ENCODE data around the gene OBP2B. TPM values are rescaled to one million over a fixed set of nuclear protein-coding genes. Genes with fewer than 3 reads are reported as not detected.
"Not testable (repeated sequence)": the region's sequence is repeated elsewhere in the genome, so short reads cannot be mapped to it uniquely, and the experiment has no call there.

Gene OBP2B
- total RNA-seq, 1 donor from 2014 or later = not detected

DNA sequence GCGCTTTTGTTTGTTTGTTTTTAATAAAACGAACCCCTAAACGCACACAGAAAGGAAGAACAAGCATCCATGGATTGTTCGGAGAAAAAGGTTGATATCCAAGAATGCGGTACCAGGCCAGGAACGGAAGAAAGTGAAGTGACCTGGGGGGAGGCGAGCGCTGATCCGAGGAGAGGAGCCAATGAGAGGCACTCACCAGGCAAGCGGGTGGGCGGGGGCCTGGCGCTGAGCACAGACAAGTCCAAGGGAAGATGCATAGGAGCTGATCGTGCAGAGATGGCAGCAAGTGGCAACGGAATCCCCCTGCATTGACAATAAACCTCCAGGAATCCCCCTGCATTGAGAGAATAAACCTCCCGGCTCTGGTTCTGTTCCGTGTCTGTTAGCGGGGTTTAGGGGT, 8.4 kb downstream of the OBP2B start:
- DNase-seq = no peak

DNA sequence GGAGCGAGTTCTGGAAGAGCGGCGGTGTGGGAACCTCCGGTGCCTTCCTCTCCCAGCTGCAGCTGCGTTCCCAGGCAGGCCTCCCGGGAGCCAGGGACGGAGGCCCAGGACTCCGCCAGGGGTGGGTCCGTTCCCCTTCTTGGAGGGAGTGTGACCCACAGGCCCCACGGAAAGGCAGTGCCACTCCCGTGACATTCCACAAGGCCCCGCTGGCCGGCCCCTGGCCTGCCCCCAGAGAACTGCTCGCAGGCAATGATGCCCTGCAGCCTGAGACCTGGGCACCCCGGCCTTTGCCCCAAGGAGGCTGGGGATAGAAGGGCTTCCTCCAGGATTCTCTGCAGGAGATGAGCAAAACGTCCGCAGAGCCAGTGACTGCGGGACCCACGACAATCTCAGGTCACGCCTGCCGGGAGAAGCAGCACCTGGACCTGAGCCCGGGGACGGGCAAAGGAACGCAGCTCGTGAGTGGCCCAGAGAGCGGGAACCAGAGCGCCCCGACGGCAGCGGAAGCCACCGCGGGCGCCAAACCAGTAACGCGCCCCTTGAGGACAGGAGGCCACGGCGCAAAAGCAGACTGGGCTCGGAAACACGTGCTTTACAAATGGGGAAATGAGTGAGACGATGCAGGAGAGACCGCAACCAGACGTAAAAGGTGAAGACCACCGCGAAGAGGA, 9.3 kb downstream of the OBP2B start:
- DNase-seq = no peak

DNA sequence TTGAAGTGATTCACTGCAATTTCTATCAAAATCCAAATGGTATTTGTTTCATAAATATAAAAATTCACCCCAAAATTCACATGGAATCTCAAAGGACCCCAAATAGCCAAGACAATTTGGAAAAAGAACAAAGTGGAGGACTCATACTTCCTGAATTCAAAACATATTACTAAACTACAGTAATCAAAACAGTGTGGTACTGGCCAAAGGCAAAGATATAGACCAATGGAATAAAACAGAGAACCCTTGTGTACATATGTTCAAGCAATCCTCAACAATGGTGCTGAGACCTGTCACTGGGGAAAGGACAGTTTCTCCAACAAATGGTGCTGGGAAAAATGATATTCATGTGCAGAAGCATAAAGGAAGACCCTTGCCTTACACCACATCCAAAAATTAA, 14.0 kb downstream of the OBP2B start:
- no peak for DNase-seq

DNA sequence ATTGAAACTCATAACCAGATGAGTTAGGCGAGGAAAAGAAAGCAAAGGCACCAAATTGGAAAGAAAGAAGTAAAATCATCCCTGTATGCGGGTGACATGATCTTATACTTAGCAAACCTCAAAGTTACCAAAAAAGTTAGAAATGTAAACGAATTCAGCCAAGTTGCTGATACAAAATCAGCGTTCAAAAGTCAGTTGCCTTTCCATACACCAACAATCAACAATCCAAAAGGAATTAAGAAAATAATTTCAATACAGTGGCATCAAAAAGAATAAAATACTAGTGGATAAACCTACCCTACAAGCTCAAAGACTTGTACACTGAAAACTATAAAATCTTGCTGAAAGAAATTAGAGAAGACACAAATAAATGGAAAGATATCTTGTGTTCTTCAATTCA, 14.5 kb downstream of the OBP2B start:
- DNase-seq = no peak

DNA sequence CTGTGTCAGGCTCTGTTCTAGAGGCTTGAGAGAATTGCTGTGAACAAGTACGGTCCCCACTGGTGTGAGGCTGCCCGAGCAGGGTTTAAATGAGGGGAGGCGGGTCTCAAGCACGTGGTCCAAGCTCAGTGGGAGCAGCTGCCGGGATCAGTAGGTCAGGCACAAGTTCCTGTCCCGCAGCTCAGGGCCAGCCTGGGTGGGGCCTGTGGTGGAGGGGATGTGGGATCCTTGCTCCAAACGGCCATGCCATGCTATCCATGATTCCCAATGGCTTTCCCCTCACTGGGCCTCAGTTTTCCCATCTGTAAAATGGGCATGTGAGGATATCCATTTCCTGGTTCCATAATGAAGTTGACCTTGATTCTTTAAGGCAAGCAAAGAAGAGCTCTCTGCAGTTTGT, 17.1 kb downstream of the OBP2B start:
- no peak for DNase-seq

DNA sequence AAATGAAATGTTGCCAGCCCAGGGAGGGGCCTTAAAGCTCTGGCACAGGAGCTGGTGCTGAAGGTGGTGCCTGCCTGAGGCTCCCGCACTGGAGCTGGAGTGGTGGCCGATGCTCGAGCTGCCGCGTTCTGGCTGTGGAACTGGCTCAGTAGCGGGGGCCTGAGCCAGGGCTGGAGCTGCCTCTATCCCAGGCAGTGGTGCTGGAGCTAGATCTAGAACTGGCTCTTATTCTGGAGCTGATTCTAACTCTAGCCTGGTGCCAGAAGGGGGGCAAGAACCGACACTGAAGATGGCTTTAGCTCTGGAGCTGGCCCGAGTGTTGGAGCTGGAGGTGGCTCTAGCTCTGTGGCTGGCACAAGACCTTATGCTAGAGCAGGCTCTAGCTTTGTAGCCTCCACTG, 19.2 kb downstream of the OBP2B start:
- no peak for DNase-seq

DNA sequence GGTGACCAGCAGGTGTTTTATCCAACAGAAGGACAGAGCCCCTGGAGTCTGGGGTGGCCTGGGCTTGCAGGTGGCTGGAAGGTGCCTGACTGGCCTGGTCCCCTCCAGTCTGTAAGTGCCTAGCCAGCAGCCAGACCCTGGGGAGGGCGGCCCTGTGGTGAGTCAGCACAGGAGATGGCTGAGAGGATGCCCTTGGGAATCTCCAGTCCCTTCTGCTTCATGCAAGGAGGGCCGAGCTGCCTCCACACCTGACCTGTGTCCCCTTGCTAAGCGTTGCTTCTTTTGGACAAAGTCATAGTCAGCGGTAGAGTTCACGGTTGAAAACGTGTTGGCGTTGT, 20.2 kb downstream of the OBP2B start:
- no peak for DNase-seq

DNA sequence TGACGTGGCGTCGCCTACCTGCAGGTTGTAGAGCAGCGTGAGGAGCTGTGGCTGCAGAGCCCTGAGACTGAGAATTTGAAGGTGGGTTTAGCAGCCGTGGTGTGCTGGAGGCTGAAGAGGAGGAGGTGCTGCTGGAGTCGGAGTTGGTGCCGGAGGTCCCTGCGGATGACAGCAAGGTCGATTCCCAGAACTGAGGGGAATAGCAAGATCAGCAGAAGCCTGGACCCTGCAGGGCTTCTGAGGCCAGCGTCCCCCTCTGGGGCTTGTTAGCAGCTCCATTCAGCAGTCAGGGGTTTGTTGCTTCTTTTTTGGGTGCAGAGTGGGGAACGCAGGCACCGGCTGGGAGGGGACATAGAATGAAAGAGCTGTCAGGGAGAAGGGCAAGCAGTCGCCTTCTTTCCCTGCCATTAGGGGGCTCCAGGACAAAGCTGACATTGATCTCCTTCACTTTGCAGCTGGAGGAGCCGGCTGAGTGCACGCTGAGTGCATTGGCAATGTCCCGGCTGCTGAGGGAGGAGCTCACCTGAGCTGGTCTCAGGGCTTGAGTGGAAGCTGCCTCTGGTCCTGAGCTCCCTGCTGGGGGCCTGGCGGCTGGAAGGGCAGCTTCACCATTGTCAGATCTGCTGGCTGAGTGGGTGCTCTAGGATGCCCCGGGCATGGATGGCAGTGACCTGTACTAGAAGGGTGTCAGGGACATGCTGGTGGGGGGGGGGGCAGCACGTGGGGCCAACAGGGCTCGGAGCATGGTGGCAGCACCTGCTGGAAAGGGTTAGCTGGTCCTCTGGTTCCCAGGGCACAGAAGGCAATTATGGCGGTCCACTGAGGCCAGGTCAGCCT, 20.8 kb downstream of the OBP2B start:
- DNase-seq = peak; percentile 45

DNA sequence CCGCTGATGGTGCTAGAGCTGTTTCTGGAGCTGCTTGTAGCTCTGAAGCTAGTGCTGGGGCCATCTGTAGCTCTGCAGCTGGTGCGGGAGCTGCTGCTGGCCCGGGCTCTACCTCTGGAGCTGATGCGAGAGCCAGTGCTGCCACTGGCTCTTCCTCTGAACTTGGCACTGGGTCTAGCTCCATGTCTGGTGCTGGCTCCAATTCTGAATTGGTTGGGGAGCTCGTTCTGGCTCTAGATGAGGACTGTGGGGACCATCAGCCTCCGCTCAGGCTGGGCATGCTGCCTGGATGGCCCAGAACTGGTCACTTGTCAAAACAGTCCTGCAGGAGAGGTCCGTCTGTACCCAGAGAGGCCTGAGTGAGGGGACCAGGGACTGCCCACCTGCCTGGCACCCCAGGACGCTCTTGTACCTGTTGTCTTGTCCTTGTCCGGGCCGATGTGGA, 21.5 kb downstream of the OBP2B start:
- DNase-seq = no peak

DNA sequence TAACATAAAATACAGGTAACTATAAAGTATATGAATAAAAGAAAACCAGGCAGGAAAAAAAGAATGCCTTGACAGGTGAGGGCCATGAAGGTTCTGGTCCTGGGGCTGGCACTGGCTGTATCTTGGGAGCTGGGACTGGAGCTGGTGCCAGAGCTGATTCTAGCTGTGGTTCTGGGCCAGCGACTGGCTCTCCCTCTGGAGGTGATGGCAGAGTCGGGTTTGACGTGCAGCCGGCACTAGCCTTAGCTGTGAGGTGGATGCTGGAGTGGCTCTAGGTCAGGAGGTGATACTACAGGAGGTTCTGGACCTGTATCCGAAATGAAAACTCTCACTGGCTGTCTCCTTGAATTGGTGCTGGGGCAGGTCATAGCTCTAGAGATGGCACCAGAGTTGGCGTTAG, 22.3 kb downstream of the OBP2B start:
- no peak for DNase-seq

DNA sequence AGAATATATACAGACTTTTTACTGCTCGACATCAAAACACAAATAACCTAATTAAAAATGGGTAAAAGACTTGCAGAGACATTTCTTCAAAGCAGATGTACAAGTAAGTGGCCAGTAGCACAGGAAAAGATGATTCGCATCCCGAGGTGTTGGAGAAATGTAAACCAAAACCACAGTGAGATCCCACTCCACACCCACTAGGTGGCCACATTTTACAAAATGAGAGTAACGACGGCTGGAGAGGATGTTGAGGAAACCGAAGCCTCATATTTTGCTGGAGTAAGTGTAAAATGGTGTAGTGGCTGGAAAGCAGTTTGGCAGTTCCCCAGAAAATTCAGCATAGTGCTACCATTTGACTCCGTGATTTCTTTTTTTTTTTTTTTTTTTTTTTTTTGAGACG, 24.1 kb downstream of the OBP2B start:
- DNase-seq = peak; percentile 83

DNA sequence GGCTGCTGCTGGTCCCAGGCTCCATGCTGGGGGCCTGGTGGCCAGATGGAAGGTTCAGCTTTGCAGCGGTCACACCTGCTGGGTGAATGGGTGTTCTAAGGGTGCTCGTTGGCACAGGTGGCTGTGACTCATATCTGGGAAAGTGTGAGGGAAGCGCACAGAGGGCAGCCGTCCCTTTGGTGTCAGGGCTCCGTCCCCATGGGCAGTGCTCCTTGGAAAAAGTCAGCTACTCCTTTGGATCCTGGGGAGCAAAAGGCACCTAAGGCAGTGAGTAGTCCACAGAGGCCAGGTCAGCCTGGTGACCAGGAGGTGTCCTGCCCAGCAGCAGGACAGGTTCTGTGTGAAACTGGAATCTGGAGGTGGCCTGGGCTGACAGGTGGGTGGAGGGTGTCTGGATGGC, 26.9 kb downstream of the OBP2B start:
- no peak for DNase-seq

DNA sequence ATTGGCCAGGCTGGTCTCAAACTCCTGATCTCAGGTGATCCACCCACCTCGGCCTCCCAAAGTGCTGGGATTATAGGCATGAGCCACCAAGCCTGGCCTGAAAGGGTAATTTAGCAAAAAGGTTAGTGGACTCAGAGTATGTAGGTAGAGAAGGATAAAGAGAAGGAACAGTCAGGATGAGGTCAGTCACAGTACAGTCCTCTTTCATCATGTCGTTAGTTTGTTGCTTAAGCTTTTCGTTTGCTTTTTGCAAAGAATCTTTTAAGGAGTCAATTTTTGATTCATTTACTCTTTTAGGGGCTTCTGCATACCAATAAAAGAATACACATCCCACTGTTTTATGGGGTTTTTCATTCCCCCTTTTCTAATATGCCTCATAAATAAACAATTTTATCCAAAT, 27.5 kb downstream of the OBP2B start:
- no peak for DNase-seq

DNA sequence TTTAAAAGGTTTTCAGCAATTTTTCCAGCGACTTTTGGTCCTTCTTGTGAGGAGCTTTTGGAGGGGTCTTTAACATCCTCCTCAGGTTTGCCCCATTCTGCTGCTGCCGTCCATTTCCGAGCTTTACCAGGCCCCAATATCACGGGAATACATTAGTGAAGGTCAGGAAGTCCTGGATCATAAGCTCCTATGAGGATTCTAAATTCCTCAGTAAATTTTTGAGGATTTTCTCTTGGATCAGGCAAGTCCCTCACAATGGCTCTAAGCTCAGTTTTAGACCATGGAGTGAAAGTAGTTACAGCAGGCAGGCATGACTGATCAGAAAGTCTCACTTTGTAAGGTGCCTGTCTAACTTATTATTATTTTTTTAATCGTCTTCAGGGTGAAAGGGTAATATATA, 28.1 kb downstream of the OBP2B start:
- DNase-seq = no peak

DNA sequence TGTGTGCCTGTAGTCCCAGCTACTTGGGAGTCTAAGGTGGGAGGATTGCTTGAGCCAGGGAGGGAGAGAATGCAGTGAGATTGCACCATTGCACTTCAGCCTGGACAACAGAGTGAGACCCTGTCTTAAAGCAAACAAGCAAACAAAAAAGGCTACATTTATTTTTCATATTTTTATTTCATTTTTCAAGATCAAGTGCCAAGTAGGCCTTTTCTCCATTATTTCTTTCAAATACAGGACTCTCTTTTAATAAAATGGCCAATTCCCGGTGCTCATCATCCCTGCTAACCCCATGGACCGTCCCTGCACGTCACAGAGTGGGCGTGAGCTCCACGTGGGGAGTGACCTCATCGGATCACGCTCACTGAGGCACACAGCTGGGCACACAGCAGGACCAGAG, 36.0 kb downstream of the OBP2B start:
- DNase-seq = no peak

DNA sequence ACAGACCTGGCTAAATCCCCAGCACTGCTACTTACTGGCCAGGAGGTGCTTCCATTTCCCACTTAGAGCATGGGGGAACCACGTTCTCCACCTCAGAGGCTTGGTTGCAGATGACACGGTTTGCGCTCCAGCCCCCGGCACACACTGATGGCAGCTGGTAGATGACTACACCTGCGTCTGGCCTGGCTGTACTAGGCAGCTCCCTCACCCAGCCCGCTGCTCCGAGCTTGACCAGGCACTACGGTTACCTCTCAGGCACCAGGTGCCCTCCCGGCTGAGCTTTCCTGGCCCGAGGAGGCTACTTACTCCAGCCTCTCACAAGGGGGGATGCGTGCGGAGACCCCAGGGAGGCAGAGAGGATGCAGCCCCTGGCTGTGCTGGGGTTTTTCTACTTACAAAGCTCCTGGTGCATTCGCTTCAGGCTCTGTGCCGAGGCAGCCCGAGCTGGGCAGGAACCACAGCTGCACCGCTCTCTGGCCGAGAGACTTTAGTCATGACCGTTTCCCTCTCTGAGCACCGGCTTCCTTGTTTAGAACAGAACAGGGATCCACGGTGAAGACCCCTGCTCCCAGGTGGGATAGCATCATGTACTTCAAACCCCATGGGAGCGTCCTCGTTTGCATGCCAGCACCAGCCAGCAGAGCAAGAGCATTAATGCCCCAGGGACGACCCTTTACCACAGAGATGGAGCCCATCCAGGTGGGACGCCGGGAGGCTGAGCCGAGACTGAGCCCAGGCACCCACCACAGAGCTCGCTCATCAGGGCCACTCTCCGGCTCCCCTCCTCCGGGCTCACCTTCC, 37.7 kb downstream of the OBP2B start:
- no peak for DNase-seq

DNA sequence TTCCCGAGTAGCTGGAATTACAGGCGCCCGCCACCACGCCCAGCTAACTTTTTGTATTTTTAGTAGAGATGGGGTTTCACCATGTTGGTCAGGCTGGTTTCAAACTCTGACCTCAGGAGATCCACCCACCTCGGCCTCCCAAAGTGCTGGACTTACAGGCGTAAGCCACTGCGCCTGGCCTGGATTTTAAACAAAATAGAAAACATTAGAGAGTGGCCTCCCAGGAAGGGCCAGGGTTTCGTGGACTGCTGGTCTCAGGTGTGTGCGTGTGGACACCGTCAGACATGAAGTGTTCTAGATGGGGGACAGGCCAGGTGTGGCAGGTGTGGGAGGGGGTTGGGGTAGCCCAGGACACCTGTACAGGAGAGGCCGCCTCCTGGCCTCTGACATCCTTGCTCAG, 38.3 kb downstream of the OBP2B start:
- no peak for DNase-seq

DNA sequence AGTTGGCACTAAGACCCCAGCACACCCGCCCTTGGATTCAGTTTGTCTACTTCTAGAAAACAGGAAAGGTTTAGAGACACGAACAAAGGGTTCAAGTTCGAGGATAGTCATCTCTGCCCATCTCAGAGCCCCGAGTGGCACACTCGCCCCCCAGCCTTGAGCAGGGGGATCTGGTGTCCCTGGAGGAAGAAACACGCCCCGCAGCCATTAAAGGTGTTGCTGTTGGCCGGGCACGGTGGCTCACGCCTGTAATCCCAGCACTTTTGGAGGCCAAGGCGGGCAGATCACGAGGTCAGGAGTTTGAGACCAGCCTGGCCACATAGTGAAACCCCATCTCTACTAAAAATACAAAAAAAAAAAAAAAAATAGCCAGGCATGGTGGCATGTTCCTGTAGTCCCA, 39.4 kb downstream of the OBP2B start:
- not testable (repeated sequence) for DNase-seq

DNA sequence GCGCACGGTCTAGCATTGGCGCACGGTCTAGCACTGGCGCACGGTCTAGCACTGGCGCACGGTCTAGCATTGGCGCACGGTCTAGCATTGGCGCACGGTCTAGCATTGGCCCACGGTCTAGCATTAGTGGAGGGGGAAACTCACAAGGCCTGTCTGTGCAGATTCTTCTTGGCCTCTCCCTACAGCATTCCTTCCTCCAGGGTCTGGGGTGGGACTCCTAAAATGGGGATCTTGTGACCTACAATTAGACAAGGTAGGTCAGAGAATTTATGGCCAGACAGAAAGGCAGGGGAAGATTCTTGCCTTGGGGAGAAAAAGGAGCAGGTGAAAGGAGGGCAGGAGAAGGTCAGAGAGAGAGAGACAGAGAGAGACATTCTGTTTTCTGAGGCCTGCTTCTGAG, 39.9 kb downstream of the OBP2B start:
- no peak for DNase-seq

DNA sequence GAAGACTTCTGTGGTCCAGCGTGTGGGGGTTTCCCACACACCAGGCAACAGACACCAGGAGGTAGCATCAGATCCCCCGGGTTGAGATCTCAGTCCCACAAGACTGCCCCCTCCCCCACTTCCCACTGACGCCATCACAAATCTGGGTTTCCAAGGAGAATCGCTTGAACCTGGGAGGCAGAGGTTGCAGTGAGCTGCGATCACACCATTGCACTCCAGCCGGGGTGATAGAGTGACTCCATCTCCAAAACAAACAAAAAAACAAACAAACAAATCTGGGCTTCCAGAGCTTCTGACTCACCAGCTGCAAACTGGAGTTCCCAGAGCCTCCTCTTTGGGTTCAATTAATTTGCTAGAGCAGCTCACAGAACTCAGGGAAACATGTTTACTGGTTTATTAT, 40.6 kb downstream of the OBP2B start:
- no peak for DNase-seq

DNA sequence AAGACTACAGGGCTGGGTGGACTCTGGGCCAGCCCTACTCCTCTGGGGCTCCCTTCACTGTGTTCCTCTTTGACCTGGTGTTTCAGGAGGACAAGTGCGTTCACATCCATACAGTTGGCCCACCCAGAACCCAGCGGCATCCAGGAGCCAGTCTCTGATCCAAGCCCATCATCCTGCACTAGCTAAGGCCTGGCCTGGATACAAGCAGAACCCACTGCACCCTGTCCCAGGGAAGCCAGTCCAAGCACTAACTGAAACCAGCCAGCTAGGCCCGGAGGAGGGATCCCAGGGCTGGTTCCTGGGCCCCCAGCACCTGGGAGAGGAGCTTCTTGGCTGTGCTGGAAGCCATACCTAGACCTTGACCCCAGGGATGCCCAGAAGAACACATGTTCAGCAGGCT, 41.3 kb downstream of the OBP2B start:
- no peak for DNase-seq

DNA sequence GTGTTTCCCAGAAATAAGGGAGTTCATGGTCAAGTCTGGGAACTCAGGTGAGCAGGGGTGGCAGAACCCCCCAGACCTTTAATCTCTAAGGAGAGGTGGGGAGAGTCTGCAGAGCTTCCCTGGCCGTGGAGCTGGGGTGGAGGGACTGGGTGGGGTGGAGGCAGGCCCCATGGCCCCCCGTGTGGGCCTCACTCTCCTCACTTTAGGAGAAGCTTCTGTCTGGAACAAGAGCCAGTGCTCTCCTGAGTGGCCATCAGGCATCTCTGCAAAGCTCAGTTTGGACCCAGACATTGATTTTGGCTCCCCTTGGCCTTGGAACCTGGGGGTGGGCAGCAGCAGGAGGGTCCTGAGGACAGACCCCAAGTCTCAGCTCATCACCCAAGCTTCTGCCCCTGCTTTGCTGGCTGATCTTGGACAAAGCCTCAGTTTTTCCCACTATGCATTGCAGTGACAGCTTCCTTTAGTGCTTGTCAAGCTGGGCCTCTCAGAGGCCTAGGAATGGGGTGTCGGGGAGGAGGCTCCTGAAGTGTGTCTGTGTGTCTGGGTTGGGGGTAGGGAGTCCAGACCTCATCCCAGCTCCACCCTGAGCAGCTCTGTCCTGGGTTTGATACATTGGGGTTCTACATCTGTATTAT, 41.8 kb downstream of the OBP2B start:
- no peak for DNase-seq

DNA sequence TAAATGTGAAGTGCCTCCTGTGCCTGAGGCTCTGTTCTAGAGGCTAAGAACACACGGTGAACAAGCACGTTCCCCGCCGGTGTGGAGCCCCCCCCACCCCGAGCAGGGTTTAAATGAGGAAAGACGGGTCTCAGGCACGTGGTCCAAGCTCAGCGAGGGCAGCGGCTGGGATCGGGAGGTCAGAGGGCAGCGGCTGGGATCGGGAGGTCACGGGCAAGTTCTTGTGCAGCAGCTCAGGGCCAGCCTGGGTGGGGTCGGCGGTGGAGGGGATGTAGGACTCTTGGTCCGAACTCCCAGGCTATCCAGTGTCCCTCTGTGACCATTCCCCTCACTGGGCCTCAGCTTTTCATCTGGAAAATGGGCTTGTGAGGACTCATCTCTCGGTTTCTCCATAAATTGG, 42.7 kb downstream of the OBP2B start:
- no peak for DNase-seq

DNA sequence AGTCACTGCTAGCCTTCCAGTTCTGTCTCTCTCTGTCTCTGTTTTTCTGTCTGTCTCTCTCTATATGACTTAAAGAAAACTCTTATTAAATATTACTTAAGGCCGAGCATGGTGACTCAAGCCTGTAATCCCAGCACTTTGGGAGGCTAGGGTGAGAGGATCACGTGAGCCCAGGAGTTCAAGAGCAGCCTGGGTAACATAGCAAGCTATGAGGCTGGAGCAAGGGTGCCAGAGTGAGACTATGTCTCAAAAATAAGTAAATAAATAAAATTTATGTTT, 43.7 kb downstream of the OBP2B start:
- no peak for DNase-seq
